Panc1 (cell line): ENCODE results near the gene GDPD5. TPM values are rescaled to one million over a fixed set of nuclear protein-coding genes. Genes with fewer than 3 reads are reported as not detected.

ENCODE experiments used
- ATAC-seq: fragments of 200-7000 bp; cut with Tn5 transposase; 2 replicates; pipeline ENCODE4 v1.9.1; 2020; ENCODE audit warnings: mild to moderate bottlenecking, moderate library complexity
- BruUV-seq: library from RNA; stranded (reverse); fragments of 400-500 nt; replicated peaks from 2 replicates; lab custom pipeline; 2021; lab: Mats Ljungman, UMichigan
- CTCF ChIA-PET: fragments of 300-600 bp; sonication (Branson Sonifier 250); formaldehyde crosslinking; loops from one replicate; lab custom pipeline; 2022; ENCODE audit warnings: antibody characterized with exemption; lab: Charles Lee
- POLR2A ChIA-PET: fragments of 300-600 bp; sonication (Branson Sonifier 250); formaldehyde crosslinking; loops from one replicate; lab custom pipeline; 2022; ENCODE audit warnings: antibody characterized with exemption; lab: Charles Lee
- DNase-seq: peaks from one replicate; pipeline ENCODE4 v3.0.0-alpha.2; 2010; ENCODE audit warnings: low read depth, low spot score
- H3K27ac ChIP-seq: 2 replicates; pipeline ENCODE4 v1.5.1; 2011; ENCODE audit warnings: mild to moderate bottlenecking, low read length, inconsistent platforms
- H3K27me3 ChIP-seq: fragments of 200-500 bp; sonication (Bioruptor generic); 2 replicates; pipeline ENCODE4 v1.6.0; 2014; ENCODE audit warnings: low read length, inconsistent platforms; ENCODE audit not compliant: control insufficient read depth, insufficient read depth
- H3K36me3 ChIP-seq: fragments of 200-500 bp; sonication (Bioruptor generic); 2 replicates; pipeline ENCODE4 v1.5.1; 2014; ENCODE audit warnings: inconsistent platforms, mild to moderate bottlenecking, low read length, moderate library complexity; ENCODE audit not compliant: control insufficient read depth, insufficient read depth
- H3K4me1 ChIP-seq: 2 replicates; pipeline ENCODE4 v1.5.1; 2011; ENCODE audit warnings: inconsistent platforms, mild to moderate bottlenecking, low read length, moderate library complexity; ENCODE audit not compliant: control insufficient read depth, insufficient read depth
- H3K4me3 ChIP-seq, 2 experiments: 2 replicates each; pipeline ENCODE4 v1.5.1; 2011 to 2012; ENCODE audit warnings: low read depth in 2 of 2, low read length in 2 of 2, mild to moderate bottlenecking in 2 of 2, inconsistent platforms in 1 of 2, moderate library complexity in 1 of 2
- H3K9me3 ChIP-seq: fragments of 200-500 bp; sonication (Bioruptor generic); 2 replicates; pipeline ENCODE4 v1.5.1; 2014; ENCODE audit warnings: low read depth, mild to moderate bottlenecking, inconsistent platforms, low read length, moderate library complexity; ENCODE audit not compliant: control insufficient read depth, insufficient read depth
- CTCF ChIP-seq: fragments of 450-650 bp; IDR thresholded peaks from 2 replicates; pipeline ENCODE4 v1.5.1; 2017; ENCODE audit warnings: mild to moderate bottlenecking
- POLR2AphosphoS5 ChIP-seq: IDR thresholded peaks from 2 replicates; pipeline ENCODE4 v1.6.1; 2012; ENCODE audit warnings: mild to moderate bottlenecking, low read depth, low read length, moderate library complexity
- REST ChIP-seq, 2 experiments: IDR thresholded peaks; 2 replicates each; pipeline ENCODE4 v1.6.1; 2011 to 2012; ENCODE audit warnings: low read depth in 2 of 2, control low read depth in 1 of 2, low read length in 1 of 2, mild to moderate bottlenecking in 1 of 2, moderate library complexity in 1 of 2; ENCODE audit not compliant: insufficient read depth in 1 of 2
- SIN3A ChIP-seq: IDR thresholded peaks from 2 replicates; pipeline ENCODE4 v1.6.1; 2012; ENCODE audit warnings: low read depth, mild to moderate bottlenecking, low read length, moderate library complexity, borderline replicate concordance; ENCODE audit not compliant: insufficient read depth
- TCF7L2 ChIP-seq: IDR thresholded peaks from 2 replicates; pipeline ENCODE4 v1.6.1; 2011; ENCODE audit warnings: mild to moderate bottlenecking, low read depth, low read length, inconsistent platforms
- in situ Hi-C: cut with HindIII; loops from 2 replicates; pipeline ENCODE4 v1.10.0; 2016; ENCODE audit warnings: low sequenced_read_pairs, low pct_unique_long_range_greater_than_20kb
- intact Hi-C: fragments of 100-400 bp; cut with micrococcal nuclease; formaldehyde crosslinking; loops from one replicate; pipeline ENCODE4 v1.10.0; 2022; ENCODE audit not compliant: unreplicated experiment
- total RNA-seq: library from RNA; stranded (reverse); gene quantifications from one replicate; pipeline ENCODE4 v1.2.1, GENCODE V29; 2021; ENCODE audit not compliant: unreplicated experiment

GDPD5 gene
- total RNA-seq, 1 experiment from 2014 or later: 6.0 TPM

DNA sequence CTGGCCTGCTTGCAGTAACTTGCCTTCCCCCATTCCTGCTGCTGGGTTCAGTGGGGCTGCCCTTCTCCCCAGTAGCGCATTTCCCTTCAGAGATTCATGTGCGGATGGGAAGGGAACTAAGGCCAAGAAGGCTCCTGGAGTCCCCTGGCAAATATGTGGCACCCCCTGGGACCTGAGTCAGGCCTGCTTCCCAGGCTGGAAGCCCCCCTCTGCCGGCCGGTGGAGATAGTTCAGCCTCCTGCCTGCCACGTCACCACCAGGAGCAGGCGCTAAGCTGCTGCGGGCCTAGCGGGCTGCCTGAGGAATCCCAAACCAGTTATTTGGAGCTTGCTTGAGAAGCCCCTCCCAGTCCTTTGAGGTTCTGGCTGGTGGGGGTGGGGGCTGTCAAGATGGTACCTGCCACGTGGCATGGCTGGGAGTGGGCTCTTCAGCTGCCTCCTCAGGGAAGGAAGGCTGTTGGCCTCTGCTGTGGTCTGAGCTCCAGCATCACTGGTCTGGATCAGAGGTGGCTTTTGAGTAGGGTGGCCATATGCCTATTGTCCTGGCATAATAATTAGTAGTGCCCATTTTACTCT, 38.3 kb upstream of the GDPD5 start:
- ATAC-seq (no peak), DNase-seq (no peak)
- H3K36me3 ChIP-seq: peaks cover 6% of the 10 kb centered on the region; the same call in 1 of the 2 replicates
- no TSS peak for BruUV-seq
- no peaks in the 10 kb centered on the region for H3K27me3 ChIP-seq
- TF ChIP-seq SIN3A (no peak), TCF7L2 (no peak), POLR2AphosphoS5 (no peak), CTCF (no peak), REST (IDR thresholded peaks at IDR 0.05; ENCODE audit: insufficient read depth in 1 of 2, low read depth in 2 of 2, low read length in 1 of 2) (no peak)
- POLR2A ChIA-PET: interaction anchor here (0.6 kb wide), 1 partner anchor 36 kb away, joined by 9 read pairs; no protein-coding TSS in a partner anchor
- intact Hi-C loops: no loop called here
- peak overlapping the region; percentile 86 to 89; a peak in 3 of 4 replicates for H3K4me3 ChIP-seq
- CTCF ChIA-PET: interaction anchor here (0.9 kb wide), 1 partner anchor 12 kb away, joined by 3 read pairs; no protein-coding TSS in a partner anchor
- peak overlapping the region; percentile 99 for H3K27ac ChIP-seq
- H3K4me1 ChIP-seq: peaks cover 39% of the 10 kb centered on the region
- no peaks in the 10 kb centered on the region for H3K9me3 ChIP-seq
- in situ Hi-C loops: no loop called here

DNA sequence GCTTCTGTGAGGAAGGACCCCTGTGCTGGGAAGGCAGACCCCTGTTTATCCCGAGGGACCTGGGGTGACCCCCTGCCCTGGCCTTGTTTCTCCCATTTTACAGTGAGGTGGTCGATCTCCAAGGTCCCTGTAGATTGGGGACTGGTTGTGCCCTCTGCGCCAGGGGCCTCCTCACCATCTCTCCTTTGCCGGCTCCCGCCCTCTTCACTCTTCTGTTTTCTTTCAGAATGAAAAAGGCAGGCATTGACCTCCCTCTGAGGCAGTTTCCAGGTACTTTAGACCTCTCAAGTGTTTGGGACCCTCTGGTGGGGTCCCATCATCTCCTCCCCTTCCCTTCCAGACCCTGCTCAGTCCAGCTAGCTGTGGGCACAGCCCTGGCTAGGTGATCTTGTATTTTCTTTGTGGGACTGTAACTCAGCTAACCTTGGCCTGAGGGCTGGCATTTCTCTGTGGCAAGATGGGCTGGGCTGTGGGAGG, 37.8 kb upstream of the GDPD5 start:
- intact Hi-C loops (no loop called here), in situ Hi-C loops (no loop called here)
- TF ChIP-seq CTCF (no peak), POLR2AphosphoS5 (no peak)
- POLR2A ChIA-PET: interaction anchor here (0.6 kb wide), 1 partner anchor 35 kb away, joined by 9 read pairs; no protein-coding TSS in a partner anchor
- CTCF ChIA-PET: interaction anchor here (0.9 kb wide), 1 partner anchor 12 kb away, joined by 3 read pairs; no protein-coding TSS in a partner anchor
- no peak for DNase-seq
- peaks cover 43% of the 10 kb centered on the region for H3K4me1 ChIP-seq
- peak overlapping the region; percentile 99 for H3K27ac ChIP-seq
- peak overlapping the region; percentile 86 to 89 for H3K4me3 ChIP-seq
- no peaks in the 10 kb centered on the region for H3K9me3 ChIP-seq
- no TSS peak for BruUV-seq
- peaks cover 6% of the 10 kb centered on the region; the same call in 1 of the 2 replicates for H3K36me3 ChIP-seq
- no peaks in the 10 kb centered on the region for H3K27me3 ChIP-seq
- ATAC-seq: no peak
